ENCODE measurements around the gene SND1.
"Not testable (repeated sequence)": the region's sequence is repeated elsewhere in the genome, so short reads cannot be mapped to it uniquely, and the experiment has no call there.

SND1 gene

GRCh38 chr7:127891854-127892438 is 240.0 kb downstream of the SND1 start:
- DNase-seq (ENCODE audit: low spot score) = no peak

GRCh38 chr7:127892488-127893314 is 240.7 kb downstream of the SND1 start:
- no peak for DNase-seq (ENCODE audit: low spot score)

GRCh38 chr7:127893547-127893946 is 241.6 kb downstream of the SND1 start:
- no peak for DNase-seq (ENCODE audit: low spot score)

GRCh38 chr7:127894588-127894987 is 242.6 kb downstream of the SND1 start:
- no peak for DNase-seq (ENCODE audit: low spot score)

- no peak for DNase-seq (ENCODE audit: low spot score)
Observed at GRCh38 chr7:127895360-127895759, 243.4 kb downstream of the SND1 start.

DNA sequence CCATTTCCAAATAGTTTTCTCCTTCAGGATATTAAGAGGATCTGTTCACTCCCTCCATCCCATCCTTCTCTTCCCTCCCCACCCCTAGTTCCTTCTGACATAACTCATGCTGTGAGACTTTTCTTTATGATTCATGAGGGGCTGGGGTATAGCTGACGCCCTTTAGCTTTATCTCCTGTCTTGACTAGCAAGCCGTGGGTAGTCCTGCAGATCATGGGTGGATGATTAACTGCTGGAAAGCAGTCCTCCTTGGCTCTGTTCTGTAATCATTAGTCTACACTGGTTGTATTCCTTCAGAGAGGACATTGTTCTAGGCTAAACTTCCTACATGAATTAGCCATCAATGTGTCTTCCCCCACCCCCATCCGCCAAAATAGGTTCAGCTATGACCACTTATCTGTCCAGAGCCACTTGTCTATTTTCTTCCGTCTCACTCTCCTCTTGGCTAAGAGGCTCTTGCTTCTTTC is 243.9 kb downstream of the SND1 start:
- DNase-seq (ENCODE audit: low spot score) = no peak

GRCh38 chr7:127896659-127897058 is 244.7 kb downstream of the SND1 start:
- no peak for DNase-seq (ENCODE audit: low spot score)

GRCh38 chr7:127897704-127898454 is 245.9 kb downstream of the SND1 start:
- peak; percentile 73 for DNase-seq (ENCODE audit: low spot score)

DNA sequence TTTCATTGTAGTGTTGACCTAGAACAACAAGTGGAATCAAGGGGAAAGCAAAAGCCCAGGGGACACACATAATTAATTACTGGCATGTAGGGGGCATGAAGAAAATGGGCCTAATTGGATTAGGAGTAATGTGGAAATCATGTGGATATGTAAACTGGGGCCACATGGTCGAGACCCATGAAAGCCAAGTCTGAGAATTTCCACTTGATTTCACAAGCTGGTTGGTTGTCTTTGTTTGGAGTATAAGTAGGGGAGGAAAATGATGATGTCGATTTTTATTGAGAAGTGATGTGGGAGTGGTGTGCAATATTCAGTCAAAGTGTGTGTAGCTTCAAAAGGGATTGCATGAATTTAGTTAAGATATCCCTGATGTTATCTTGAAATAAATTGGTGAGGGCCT is 247.4 kb downstream of the SND1 start:
- DNase-seq (ENCODE audit: low spot score) = no peak

DNA sequence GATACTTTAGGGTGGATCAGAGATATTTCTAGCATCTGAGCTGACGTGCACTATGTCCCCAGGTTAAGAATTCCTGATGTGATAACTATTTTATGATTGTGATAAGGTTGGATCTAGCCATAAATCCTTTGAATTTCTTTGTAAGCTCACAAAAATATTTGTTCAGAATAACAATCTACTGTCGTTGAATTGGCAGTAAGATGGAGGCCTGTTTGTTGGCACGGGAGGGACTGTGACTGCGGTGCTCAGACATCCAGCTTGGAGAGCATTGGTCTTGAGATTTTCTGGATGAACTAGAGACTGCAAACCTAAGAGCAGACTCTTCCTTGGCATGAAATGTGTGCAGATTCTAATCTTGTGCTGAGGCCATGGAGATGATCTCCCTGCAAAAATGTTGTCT is 248.1 kb downstream of the SND1 start:
- DNase-seq (ENCODE audit: low spot score) = no peak

DNA sequence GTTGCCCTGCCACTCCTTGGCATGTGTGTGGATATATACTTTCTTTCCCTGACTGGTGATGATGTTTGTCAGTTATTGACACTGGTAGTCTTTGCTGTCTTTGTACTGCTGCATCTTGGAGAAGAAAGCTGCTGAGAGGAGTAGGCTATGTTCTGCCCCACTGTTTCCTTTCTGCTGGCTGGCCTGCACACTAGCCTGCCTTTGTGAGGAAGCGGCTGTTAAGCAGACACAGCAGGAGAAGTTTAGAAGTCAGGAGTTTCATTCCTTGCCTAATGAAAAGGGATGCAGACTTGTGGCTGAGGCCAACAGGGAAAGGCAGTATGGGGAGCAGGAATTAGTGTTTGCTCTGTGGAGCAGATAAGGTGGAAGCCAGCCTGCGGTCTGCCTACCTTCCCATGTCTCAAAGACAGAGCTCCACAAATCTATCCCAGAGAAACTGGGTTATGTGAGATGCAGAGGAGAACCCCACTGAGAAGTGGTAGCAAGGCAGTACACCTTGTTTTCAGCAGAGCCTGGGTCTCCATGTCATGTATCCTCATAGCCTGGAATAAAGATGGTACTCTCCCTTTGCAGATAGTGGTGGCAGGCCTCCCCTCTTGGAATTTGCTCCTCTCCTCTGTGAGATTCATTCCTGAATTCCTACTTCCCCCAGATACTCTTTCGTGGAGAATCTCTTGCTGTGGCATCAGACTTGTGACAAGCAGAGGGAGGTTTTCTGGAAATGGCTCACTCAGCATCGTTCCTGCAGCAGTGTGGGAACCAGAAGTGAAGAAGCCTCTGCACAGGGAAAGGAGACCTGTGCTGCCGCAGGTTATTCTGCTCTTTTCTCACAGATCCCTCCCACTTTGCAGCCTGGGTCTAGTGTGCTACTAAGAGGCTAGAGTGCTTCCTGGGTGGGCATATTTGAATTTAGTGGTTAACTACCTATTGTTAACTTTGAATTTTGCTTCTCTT is 249.0 kb downstream of the SND1 start:
- no peak for DNase-seq (ENCODE audit: low spot score)

DNA sequence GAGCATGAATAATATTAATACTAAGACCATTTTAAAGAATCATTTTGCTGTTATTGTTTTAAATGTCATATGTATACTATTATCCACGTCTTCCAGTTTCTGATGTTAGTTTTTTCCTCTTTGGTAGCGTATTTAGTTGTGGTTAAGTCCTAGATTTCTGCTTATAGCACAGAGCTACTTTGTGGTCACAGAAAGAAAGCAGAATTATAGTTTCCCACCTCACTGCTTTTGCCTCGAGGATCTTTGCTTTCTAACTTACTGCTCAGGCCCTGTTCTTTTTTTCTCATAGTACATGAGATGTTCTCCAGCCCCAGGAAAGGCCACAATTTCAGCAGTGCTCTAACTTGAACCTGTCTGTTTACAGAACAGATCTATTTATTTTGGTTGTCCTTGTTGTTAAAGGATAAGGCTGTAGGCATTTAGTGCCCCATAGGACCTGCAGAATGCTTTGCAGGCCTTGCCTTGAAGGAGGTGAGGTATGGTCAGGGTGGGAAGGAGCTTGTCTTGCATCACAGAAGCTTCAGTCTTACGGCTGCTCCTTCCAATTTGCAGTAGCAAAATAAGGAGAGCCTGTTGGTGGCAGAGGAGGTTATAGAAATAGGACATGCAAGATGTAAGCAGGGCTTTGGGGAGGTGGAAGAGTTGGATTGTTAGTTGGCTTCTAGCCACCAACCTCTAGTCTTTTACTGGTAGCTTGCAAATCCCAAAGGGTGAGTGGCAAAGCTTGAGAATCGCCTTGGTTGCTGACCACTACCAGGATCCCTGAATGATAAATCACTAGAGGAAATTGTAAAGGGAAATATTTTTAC is 250.1 kb downstream of the SND1 start:
- DNase-seq (ENCODE audit: low spot score) = no peak

DNA sequence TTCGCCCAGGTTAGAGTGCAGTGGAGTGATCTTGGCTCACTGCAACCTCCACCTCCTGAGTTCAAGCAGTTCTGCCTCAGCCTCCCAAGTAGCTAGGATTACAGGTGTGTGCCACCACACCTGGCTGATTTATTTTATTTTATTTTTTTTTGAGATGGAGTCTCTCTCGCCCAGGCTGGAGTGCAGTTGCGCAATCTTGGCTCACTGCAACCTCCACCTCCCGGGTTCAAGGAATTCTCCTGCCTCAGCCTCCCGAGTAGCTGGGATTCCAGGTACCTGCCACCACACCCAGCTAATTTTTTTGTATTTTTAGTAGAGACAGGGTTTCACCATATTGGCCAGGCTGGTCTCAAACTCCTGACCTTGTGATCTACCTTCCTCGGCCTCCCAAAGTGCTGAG is 250.8 kb downstream of the SND1 start:
- DNase-seq (ENCODE audit: low spot score) = not testable (repeated sequence)

DNA sequence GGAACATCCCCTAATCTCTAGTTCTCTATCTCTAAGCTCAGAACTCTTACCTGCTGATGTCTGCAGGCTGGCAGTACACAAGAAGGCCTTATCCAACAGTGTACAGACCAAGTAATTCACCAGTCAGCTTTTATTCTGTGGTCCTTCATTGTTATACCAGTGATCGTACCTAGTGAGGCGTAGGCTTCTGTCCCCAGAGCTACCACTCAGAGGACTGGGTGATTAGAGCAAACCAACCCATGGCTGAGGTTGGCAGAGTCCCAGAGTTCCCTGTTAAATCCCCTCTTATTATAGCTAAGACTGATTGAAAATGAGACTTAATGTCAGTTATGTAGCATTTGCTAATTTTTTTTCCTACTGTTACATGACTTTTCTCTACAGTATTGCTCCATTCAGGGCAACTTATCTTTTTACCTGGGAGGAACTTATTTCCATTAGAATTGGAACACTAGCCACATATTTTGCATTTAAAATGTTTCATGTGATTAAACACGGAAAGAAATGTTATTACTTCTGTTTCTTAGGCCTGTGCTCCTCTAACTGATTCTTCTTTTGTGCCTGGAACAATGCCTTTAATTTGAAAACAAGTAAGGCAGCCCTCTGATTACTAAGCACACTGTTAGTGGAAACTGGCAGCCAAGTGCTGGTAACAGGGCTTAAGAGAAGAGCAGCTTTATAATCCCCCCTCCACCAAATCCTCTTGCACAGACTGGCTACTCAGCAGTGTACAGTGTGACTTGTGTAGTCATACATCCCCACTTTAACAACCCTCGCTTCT is 252.1 kb downstream of the SND1 start:
- no peak for DNase-seq (ENCODE audit: low spot score)

DNA sequence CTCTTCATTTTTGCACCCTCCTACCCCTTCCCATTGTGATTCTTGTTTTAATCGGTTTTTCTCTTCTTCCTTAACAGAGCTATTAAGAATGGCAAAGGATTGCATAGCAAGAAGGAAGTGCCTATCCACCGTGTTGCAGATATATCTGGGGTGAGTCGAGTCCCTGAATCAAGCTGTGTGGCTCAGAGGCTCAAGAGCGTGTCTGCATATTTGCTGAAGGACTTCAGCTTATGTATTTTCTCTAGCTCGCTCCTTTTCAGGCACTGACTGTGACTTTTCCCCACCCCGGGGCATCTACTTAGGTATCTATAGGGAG is 252.6 kb downstream of the SND1 start:
- no peak for DNase-seq (ENCODE audit: low spot score)

DNA sequence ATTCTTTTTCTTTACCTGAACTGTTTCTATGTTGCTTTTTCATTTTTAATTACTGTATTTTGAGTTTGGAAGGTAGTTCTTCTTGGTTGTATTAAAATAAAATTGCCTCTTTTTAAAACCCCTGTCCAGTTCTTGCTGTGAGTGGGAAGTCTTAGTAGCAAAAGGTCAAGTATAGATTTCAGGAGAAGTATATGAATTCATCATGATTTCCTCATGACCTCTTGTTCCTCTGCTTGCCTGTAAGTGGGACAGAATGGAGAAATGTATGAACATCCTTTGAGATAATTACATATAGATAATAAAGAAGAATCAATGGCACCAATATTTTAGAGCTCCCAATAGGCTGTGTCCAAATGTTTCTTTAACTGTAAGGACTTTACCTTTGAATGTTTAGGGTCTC is 253.0 kb downstream of the SND1 start:
- no peak for DNase-seq (ENCODE audit: low spot score)

DNA sequence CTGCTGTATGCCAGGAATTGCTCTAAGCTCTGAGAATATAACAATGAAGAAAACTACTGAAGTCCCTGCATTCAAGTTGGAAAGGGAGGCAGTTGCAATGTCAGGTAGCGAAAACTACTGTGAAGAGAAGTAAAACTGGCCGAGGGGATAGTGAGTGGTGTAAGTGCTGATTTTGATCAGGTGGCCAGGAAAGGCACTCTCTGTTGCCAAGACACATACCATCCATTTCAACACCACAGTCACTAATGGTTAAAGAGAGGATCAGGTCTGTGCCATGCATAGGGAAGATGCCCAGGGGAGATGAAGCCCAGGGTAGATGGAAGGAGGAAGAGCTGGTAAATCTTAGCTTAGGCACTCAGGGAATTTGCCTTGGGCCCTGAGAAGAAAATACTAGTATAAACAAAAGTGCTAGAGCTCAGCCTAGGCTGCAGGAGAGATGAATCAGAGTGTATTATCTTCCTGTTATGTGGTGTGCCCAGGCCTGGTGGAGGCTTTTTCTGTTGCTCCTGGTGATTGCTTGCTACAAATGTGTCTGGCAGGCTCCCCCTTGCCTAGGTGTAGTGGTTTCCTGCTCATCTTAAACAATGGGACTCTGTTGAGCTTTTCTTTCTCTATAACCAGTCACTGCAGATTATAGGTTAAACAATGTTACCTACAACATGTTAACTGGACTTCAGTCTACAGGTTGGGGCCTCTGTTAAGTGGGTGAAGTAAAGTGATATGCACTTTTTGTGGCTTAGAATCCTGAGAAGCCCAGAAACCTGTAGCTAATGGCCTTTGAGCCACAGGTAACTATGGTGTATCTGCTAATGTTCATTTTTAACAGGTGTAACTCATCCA is 253.7 kb downstream of the SND1 start:
- peak; percentile 26 for DNase-seq (ENCODE audit: low spot score)

DNA sequence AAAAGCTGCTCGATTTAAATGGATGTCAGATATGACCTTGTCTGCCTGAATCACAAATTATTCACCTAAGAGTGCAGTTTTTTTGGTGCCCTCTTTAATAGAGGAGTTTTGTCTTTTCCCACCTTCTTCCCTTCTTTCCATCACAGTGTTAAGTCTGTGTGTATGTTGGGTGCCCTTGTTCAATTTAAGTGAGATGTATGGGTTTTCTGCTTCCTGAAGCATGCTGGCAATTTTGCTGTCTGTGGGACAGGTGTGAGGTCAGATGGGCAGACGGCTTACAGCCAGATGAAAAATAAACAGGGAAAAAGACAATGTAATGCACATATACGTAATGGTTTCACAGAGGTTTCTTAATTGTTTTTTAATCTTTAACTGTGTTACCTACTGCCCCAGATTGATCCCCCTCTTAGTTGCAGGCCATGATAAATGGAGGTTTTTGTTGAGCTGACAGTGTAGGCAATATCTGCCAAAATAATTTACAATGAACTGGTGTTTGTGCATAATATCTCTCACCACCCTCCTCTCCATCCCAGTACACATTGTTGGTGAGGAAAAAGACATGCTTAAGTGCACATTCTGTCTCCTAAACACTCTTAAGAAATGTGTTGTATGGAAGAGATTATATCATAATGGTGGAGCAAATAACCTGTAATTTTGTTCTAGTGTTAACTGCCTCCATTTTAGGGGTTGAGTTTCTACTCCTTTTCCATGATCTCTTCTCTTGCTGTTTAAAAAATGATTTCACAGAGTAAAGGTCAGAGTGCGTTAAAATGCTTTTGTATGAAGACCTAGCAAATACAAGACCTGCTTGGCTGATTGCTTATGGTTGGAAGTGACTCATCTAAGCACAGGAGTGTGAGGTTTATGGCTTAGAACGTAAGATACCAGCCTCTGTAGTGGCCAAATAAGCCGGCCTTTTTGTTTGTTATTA is 255.4 kb downstream of the SND1 start:
- peak; percentile 27 for DNase-seq (ENCODE audit: low spot score)
